ENCODE results near the gene OTUD3. TPM values are rescaled to one million over a fixed set of nuclear protein-coding genes. Genes with fewer than 3 reads are reported as not detected.

The OTUD3 gene
- total and polyA plus RNA-seq, 2 experiments from 2014 or later = 3.0 to 9.3 TPM

GRCh38 chr1:19877821-19878636, 4.2 kb upstream of the OTUD3 start:
- peaks cover 4% of the 10 kb centered on the region for H4K20me1 ChIP-seq (ENCODE audit: insufficient read depth, poor library complexity, severe bottlenecking)
- no peak overlapping the region for H3K4me3 ChIP-seq
- DNase-seq (ENCODE audit: low spot score) = no peak
- no peaks in the 10 kb centered on the region for H3K27me3 ChIP-seq
- H3K4me1 ChIP-seq (ENCODE audit: insufficient read depth) = no peaks in the 10 kb centered on the region
- 77% methylated on average over 19 of the region's 19 CpGs for WGBS (ENCODE audit: low lambda C conversion rate, missing lambda C conversion rate)
- TF ChIP-seq EZH2 (IDR thresholded peaks at IDR 0.05; ENCODE audit: borderline replicate concordance) (no peak), CTCF (IDR thresholded peaks at IDR 0.05; ENCODE audit: poor library complexity) (no peak), EZH2phosphoT487 (IDR thresholded peaks at IDR 0.05; ENCODE audit: low read depth, severe bottlenecking, unreplicated experiment) (no peak)
- H2AFZ ChIP-seq = no peak overlapping the region
- H3K36me3 ChIP-seq (replicated peaks; ENCODE audit: insufficient read depth, low read depth) = no peaks in the 10 kb centered on the region
- H3K27ac ChIP-seq = peak overlapping the region; percentile 36
- H3K9me3 ChIP-seq (ENCODE audit: low read depth) = no peaks in the 10 kb centered on the region
- no peaks in the 10 kb centered on the region for H3K9me2 ChIP-seq (replicated peaks; ENCODE audit: insufficient read depth)
- H3K4me2 ChIP-seq = peak overlapping the region; percentile 45
- peaks cover 4% of the 10 kb centered on the region for H3K79me2 ChIP-seq

- DNase-seq (ENCODE audit: low spot score) = peak; percentile 35
- 79% methylated on average over 12 of the region's 12 CpGs for WGBS (ENCODE audit: low lambda C conversion rate, missing lambda C conversion rate)
- Histone ChIP-seq H4K20me1 (ENCODE audit: insufficient read depth, poor library complexity, severe bottlenecking) (peaks cover 7% of the 10 kb centered on the region), H3K4me2 (peak overlapping the region; percentile 45), H3K4me3 (no peak overlapping the region), H2AFZ (no peak overlapping the region), H3K36me3 (replicated peaks; ENCODE audit: insufficient read depth, low read depth) (no peaks in the 10 kb centered on the region), H3K79me2 (peaks cover 9% of the 10 kb centered on the region), H3K4me1 (ENCODE audit: insufficient read depth) (peaks cover under 1% of the 10 kb centered on the region), H3K27ac (peak overlapping the region; percentile 36), H3K27me3 (no peaks in the 10 kb centered on the region), H3K9me2 (replicated peaks; ENCODE audit: insufficient read depth) (no peaks in the 10 kb centered on the region), H3K9me3 (ENCODE audit: low read depth) (no peaks in the 10 kb centered on the region)
- TF ChIP-seq EZH2phosphoT487 (IDR thresholded peaks at IDR 0.05; ENCODE audit: low read depth, severe bottlenecking, unreplicated experiment) (no peak), EZH2 (IDR thresholded peaks at IDR 0.05; ENCODE audit: borderline replicate concordance) (no peak), CTCF (IDR thresholded peaks at IDR 0.05; ENCODE audit: poor library complexity) (no peak)
Observed at GRCh38 chr1:19878637-19878985, 3.6 kb upstream of the OTUD3 start.

DNA sequence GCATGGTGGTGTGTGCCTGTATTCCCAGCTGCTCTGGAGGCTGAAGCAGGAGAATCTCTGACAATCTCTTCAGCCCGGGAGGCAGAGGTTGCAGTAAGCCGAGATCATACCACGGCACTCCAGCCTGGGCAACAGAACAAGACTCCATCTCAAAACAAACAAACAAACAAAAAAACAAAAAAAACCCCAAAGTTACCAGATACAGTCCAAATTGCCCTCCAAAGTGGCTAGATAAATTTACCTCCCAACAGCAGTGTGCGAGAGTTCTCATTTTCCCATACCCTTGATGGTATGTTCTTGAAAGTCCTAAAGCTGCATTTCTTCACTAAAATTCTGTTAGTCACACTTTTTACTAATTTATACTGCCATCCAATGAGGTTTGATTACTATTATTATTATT, 3.0 kb upstream of the OTUD3 start:
- Histone ChIP-seq H3K4me3 (no peak overlapping the region), H2AFZ (no peak overlapping the region)
- WGBS (ENCODE audit: low lambda C conversion rate, missing lambda C conversion rate) = 96% methylated on average over 4 of the region's 4 CpGs

More for the DNA sequence above, 3.0 kb upstream of the OTUD3 start:
- peaks cover 10% of the 10 kb centered on the region for H4K20me1 ChIP-seq (ENCODE audit: insufficient read depth, poor library complexity, severe bottlenecking)
- H3K4me1 ChIP-seq (ENCODE audit: insufficient read depth) = peaks cover 7% of the 10 kb centered on the region
- no peak for DNase-seq (ENCODE audit: low spot score)
- H3K9me3 ChIP-seq (ENCODE audit: low read depth) = no peaks in the 10 kb centered on the region
- H3K36me3 ChIP-seq (replicated peaks; ENCODE audit: insufficient read depth, low read depth) = no peaks in the 10 kb centered on the region
- H3K79me2 ChIP-seq = peaks cover 16% of the 10 kb centered on the region
- no peak overlapping the region for H3K27ac ChIP-seq
- no peak overlapping the region for H3K4me2 ChIP-seq
- TF ChIP-seq EZH2phosphoT487 (IDR thresholded peaks at IDR 0.05; ENCODE audit: low read depth, severe bottlenecking, unreplicated experiment) = no peak
- TF ChIP-seq EZH2 (IDR thresholded peaks at IDR 0.05; ENCODE audit: borderline replicate concordance) = no peak
- no peak for TF ChIP-seq CTCF (IDR thresholded peaks at IDR 0.05; ENCODE audit: poor library complexity)
- H3K9me2 ChIP-seq (replicated peaks; ENCODE audit: insufficient read depth) = no peaks in the 10 kb centered on the region
- H3K27me3 ChIP-seq = no peaks in the 10 kb centered on the region

Measured in hepatocyte (in vitro differentiated cells).